ENCODE data around the gene TTYH3.
"Not testable (repeated sequence)": the region's sequence is repeated elsewhere in the genome, so short reads cannot be mapped to it uniquely, and the experiment has no call there.

TTYH3 gene

DNA sequence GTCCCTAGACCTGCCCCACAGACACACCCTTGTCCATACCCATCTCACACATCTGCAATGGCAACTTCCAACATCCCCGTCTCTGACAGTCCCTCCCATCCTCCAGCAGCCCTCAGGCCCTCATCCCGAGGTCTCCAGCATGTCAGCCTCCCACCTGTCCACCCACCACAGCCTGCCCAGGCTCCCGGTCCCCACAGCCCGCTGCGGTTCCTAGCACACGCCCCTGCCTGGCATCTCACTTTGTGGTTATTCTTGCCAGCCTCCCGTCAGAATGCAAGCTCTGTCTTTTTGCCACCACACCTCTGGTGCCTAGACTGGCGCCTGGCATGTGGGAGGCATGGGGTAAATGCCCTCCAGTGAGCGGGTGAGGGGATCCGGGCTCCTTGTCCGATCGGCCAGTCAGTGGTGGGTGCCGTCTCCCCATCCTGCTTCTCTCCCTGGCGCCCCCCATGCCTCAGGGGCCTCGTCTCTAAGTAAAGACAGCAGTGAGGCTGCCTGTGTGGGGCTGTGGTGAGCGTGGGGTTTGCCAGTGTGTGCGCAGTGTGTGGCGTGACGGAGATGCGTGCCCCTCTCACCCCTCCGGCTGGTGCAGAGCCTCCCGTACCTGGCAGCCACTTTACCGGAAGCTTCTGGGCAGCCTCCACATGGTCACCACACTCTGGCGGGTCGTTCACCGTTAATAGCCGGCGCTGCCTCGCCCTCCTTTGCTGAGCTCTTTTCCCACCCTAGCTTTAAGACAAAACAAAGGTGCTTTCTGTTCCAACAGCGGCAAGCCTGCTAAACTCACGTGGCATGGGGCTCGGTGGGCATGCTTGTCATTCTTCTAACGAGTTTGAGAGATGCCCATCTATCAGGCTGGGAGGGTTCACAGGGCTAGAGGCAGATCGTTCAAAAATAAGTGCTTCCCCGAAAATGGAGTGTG, 28.5 kb upstream of the TTYH3 start:
- no peak for DNase-seq (ENCODE audit: low read depth)

DNA sequence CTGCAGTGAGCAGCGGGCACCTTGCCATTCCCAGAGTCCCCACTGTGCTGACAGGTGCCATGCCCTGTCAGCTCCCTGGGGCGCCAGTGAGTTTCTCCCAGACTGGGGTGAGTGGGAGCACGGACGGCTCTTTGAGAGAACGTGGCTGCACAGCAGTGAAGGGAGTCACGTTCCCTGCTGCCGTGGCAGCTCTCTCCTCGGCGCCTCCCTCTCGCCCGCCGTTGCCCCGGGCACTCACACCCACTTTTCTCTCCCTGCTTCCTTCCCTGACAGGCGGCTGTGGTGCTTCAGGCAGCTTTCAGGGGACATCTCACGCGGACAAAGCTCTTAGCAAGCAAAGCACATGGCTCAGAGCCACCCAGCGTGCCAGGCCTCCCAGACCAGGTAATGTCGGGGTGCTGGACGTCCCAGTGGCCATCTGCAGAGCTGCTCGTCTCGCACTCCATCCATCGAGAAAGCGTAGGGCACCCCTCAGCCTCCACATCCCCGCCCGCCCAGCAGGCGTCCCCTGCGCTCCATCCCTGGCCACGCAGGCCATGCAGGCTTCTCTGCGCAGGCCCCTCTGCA, 27.1 kb upstream of the TTYH3 start:
- DNase-seq (ENCODE audit: low read depth): no peak

DNA sequence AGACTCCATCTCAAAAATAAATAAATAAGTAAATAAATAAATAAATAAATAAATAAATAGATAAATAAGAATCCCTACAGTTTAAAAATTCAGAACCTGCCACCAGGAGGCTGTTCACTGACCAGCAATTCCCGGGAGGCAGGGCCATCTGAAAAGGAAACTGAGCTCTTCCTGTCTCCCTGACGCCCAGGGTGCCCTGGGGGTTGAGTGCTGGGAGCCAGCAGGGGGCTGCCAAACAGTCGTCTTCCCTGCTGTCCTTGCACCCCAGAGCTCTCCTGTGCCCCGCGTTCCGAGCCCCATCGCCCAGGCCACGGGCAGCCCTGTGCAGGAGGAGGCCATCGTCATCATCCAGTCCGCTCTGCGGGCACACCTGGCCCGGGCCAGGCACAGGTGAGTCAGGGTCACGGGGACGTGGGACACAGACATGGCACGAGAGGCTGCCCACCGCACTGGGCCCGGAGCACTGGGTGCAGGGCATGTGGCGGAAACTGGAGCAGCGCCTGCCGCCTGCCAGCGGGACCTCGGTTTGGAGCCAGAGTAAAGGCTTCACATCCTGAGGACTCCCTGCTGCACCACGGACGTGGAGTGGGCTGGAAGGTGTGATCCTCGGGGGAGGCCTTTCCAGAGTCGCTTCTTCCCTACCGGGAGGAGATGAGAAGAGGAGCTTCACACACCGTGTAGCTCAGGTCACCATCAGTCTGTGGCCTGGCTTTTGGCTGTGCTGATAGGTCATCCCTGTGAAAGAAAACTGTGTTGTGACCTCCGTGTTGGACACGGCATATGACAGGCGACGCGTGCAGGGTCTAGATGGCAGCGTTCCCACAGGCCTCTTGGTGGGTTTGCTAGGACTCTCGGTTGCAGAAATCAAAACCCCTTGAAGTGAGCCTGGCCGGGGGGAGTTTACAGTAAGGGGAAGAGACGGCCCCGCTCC, 25.9 kb upstream of the TTYH3 start:
- DNase-seq (ENCODE audit: low read depth): no peak

DNA sequence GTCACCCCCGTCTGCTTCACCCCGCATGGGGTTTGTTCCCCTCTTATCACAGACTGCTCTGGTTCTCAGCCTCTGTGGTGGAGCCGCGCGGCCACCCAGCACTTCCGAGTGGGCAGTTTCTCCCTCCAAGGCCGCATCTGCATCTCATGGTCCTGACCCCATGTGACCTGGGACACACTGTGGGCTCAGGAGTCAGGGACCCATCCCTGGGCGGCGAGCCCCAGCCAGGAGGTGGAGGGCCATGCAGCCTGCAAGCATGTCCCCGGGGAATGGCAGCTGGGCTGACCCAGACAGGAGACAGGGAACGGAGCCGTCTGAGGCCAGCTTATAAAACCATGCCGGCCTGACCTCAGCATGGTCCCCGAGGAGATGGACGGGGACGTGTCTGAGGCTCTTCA, 25.2 kb upstream of the TTYH3 start:
- no peak for DNase-seq (ENCODE audit: low read depth)

DNA sequence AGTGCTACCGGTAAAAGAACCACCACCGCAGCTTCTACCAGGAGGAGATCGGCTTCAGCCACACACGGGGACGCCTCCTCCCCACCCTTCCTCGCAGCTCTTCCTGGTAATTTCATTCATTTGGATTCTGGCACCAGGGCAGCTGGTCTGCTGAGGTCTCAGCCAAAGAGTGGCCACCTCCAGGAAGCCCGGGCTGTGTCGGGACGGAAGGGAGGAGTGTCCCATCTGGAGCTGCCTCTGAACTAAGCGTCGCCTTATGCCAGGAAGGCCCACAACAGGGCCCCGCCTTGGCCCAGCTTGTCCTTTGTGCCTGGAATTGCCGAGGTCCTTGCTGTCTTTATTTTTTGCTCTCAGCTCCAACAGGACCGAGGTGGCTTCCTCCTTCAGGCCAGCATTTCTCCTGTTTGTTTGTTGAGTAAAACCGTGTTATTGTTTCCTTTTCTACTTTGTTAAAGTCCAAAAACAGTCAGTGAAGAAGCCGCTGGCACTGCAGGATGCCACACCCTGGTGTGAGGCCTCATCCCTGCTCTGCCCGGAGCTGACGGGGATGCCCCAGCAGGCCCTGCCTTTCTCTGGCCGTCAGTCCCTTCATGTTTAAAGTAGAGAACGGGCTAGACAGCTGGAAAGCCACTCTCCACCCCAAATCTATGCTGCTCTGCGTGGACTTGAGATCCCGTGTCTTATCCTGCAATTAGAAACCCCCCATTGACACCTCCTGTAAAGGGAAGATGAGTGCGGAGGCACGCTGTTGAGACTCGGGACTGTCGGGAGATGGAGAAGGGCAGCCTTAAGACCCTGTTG, 24.5 kb upstream of the TTYH3 start:
- DNase-seq (ENCODE audit: low read depth): no peak

DNA sequence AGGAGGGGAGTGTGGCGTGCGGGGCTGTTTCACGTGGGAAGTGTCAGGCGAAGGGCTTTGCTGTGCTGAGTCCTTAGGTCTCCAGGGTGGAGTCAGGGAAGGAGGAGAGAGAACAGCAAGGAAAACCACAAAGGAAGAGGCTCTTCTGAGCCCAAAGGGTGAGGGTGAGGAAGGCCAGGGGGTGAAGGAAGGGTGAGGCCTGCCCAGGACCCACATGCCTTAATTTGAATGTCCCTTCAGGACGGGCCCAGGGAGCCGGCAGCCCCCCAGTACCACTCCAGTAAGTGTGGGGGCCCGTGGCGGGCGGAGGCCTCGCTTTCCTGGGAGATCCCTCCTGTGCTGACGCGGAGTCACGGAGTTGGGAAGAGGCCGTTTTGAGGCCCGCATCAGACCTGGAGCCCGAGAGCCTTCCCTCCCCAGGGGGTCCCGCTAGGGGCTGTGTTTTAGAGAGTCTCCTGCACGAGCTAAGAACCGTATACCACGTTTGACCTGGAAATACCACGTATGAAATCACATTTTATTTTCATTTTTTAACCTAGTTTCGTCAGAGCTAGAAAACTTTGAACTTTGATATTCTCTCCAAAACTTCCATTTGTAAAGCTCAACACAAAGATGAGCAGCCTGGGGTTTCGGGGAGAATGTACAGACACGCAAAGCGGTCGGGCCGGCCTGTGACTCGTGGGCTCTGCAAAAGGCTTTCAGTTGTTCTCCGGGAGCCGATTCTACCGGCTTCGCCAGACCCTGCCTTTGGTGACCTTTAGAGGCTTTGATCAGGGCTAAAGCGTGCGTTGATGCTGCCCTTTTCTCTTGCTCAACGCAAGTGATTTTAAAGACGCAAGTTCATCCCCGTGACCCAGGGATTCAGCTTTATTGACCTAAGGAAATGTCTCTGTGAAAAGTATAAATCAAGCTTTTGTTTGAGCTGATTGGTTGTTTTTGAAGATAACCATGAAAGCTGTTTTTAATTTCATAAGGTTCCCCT, 23.6 kb upstream of the TTYH3 start:
- DNase-seq (ENCODE audit: low read depth): no peak

DNA sequence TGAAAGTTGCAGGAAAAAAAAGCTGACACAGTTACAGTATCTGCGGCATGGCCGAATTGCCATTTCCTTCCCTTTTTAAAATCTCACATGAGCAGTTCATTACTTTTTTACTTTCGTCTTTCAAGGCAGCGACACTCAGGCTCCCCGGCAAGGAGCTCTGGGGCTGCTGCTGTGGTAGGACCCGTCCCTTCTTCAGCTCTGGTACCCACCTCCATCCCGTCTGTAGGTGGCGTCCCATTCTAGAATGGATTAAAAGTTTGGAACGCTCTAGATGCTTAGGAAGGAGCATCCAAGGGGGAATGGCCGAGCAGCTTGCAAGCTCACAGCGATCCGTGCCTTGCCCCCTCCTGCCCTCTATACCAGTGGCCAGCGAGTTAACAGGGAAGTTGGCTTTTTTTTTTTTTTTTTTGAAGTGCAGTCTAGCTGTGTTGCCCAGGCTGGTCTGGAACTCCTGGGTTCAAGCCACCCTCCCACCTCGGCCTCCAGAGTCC, 22.8 kb upstream of the TTYH3 start:
- DNase-seq (ENCODE audit: low read depth): no peak

DNA sequence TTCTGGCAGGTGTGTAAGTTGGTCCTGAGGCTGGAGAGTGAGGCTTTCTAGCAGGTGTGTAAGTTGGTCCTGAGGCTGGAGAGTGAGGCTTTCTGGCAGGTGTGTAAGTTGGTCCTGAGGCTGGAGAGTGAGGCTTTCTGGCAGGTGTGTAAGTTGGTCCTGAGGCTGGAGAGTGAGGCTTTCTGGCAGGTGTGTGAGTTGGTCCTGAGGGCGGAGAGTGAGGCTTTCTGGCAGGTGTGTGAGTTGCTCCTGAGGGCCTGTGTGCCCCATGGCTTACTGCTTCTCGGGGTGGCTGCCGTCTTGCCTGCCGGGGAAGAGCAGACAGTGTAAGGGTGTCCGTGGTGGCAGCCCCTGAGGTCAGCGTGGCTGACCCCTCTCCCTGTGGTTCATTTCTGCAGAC, 22.1 kb upstream of the TTYH3 start:
- not testable (repeated sequence) for DNase-seq (ENCODE audit: low read depth)

DNA sequence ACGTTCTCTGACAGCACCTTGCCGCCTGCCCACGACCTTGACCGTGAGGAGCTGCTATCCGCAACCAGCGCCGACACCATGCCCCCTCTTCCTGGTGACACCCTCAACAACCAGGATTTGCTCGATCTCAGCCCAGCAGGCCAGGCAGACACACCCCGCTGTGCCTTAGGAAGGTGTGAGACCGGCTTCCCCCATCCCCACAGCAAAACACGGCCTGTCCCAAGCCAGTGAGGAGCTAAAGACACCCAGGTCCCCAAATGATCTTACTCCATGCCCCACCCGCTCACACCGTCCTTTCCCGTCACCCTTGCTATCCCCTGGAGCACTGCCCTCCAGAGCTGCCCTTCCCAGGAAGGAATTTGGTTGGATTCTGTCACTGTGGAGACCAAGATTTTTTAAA, 21.3 kb upstream of the TTYH3 start:
- no peak for DNase-seq (ENCODE audit: low read depth)

DNA sequence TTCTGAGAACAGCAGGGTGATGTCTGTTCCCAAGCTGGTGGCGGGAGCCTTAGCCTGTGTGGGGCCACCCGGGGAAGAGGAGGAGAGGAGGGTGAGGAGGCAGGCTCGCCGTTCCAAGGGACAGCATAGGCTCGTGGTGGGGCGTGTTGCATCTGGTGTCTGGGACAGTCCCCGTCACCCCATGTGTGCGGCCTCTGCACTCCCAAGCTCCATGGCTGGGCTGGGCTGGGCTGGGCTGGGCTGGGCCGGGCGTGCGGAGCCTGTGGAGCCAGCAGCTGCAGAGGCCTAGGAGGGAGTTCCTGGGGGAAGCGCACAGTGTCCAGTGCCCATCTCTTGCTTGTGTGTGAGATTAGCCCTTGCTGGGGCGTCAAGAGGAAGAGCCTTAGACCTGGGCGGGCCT, 20.9 kb upstream of the TTYH3 start:
- no peak for DNase-seq (ENCODE audit: low read depth)

DNA sequence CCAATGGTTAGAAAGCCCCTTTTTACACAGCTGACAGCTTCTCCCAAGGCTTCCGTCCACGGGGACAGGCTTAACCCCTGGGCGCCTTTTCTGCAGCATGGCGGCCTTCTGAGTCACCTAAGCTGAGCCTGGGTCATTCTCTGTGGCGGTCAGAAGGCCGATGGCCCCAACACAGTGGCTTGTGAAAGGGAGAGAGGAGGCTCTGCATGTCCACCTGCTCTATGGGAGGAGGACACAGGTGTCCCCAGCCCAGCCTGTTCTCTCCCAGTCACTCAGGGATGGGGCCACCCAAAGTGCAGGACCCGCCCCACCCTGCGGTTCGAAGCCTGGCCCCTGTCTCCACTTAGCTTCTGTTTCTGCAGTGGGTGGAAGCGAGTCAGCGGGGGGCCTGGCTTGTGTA, 20.4 kb upstream of the TTYH3 start:
- no peak for DNase-seq (ENCODE audit: low read depth)

DNA sequence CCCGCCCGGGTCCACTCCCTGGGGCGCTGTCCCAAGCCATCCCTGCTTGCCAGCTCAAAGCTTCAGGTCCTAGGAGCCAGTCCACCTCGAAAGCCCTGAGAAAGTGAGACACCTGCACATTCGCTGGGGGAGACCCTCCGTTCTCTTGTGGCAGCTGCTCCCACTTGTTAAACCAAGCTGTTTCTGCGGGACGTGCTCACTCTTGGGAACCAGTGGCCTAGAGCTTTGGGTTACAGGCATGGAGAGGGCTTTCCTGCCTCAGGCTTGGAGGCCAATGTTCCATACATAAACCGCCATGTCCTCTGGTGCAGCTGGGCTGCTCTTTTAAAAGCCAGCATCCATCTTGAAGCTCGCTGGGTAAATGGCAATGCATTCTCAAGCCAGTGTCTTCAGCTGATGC, 19.9 kb upstream of the TTYH3 start:
- DNase-seq (ENCODE audit: low read depth): no peak

DNA sequence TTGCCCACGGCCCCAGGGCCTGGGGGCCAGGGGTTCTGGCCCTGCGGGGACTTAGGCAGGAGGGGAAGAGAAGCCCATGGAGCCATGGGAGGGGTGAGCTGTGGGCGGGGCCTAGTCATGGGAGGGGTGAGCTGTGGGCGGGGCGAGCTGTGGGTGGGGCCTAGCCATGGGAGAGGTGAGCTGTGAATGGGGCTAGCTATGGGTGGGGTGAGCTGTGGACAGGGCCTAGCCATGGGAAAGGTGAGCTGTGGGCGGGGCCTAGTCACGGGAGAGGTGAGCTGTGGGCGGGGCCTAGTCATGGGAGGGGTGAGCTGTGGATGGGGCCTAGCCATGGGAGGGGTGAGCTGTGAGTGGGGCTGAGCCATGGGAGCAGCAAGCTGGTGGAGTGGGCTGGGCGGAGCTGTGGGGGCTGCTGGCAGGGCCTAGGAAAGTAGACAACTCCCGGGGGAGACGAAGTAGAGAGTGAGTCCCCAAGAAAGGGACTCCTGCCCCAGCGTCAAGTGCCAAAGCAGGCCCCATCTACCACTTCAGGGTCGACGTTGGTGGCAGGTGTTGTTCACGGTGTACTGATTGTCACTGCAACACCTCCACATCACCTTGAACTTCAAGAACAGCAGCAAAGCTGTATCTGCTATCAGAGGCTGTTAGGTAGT, 19.2 kb upstream of the TTYH3 start:
- no peak for DNase-seq (ENCODE audit: low read depth)

DNA sequence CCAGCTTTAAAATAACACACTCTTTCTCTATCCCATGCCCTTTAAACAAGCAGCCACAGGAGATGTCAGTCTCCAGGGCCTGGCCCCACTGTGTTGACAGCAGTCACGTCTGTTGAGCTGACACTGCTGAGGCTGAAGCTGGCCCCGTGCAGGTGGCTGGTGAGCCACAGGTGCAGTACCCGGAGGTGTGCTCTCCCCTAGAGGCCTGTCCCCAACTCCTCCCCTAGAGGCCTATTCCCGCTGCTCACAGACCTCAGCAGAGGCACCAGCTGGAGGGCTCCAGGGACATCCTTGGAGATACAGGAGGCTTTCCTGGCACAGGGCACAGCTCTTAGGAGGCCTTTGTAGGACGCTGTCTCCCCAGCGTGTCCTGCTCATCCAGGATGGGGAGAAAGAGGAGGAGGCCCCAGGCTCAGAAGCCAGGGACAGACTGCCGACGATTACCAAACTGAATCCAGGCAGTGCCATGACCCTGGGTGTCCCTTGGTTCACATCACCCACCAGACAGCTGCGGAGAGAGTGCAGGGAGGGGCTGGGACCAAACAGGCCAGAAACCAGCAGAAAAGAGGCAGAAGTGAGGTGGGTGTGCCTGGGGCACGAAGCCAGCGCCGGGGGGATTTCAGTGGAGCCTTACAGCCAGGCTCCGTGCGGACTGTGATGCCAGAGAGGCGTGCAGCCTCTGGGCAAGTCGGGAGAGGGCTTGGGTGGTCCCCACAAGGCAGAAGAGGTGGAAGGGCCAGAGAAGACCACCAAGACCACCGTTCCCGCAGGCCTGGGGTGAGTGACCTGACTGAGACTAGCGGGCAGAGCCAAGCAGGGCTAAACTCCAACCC, 18.5 kb upstream of the TTYH3 start:
- no peak for DNase-seq (ENCODE audit: low read depth)

DNA sequence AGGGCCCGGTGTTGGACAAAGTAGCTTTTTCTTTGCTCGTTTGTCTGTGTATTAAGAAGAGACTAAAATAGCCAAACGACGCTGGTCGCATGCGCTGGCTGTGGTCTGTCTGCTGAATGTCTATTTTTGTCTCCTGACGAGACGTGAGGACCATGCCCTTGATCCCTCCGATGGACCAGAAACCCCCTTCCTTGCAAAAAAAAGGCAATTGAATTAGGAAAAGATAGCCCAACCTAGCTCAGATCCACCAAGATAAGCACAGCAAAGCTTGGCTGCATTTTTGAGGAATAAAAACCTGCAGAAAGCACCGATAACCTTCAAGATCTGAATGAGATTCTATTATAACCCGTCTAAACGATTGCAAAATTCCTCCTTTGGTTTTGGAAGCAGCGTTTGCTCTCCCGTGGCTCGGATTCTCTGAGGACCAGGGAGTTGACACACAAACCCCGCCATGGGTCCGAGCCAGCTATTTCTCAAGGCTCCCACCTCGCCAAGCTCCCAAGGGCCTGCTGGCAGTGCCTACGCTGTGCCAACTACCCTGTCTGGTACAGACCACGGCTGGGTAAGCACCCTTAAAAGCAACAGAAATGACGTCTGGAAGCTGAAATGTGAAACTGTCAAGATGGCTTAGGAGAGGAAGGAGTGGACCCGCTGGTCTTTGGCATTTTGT, 17.7 kb upstream of the TTYH3 start:
- no peak for DNase-seq (ENCODE audit: low read depth)

DNA sequence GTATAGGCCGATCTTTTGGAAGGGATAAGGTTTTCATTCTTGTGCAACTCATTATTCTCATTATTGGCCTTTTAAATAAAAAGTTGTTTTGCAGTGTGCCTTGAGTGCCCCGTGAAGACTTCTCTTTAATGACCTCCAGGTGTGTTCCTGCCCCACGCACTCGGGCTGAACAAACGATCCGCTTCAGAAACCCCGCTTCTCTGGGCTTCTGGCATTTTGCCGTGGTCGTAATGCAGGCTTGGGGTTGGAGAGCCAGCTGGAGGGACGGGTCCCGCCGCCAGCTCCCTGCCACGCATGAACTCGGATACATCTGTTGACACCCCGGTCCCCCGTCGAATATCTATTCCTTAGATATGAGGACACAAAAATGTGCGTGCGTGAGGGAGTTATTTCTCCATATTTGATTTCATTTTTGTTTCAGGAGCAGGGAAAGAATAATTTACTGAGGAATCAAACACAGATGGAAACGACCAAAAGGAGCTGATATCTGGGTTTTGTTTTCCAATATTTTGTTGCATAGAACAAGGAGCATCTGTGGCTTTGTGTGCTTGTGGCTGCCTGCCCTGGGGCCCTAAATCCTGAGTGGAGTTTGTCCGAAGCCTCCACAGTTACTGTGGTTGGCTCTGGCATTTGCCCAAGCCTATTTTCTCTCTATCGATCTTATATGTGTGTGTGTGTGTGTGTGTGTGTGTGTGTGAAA, 17.0 kb upstream of the TTYH3 start:
- DNase-seq (ENCODE audit: low read depth): no peak

DNA sequence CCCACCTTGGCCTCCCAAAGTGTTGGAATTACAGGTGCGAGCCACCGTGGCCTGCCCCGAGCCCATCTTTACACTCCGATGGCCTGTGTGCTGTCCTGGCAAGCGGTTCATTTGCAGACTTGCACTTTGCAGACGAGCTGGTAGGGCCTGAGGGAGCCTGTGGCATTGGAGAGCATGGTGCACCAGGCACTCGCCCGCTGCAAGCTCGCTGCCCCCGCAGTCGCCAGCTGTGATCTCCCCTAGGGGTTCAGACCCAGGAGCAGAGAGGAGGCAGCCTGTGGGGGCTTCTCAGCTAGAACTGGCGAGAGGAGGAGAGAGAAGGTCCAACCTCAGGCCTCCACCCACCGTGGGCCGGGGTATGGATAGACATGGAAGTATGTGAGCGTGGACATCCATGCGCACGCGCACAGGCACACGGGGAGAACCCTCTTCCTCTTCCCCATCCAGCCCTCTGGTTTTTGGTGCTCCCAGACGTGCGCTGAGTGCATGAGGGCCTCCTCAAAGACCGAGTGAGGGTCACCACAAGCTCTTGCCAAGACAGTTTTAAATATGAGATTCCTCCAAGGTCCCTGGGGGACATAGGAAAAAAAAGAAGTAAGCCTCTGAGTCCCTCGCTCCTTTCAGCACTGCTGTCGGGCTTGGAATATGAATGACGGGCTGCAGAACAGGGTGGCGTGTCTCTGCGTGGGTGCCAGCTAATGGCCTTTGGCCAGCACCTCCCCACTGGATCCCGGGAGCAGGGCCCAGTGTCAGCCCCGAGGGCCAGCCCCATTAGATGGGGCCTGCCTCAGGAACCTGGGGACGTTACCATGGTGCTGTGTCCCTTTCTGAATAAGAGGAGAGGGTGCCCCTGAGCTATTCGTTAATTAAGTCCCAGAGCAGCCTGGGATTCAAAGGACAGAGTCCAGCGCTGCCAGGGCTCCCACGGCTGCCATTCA, 15.1 kb upstream of the TTYH3 start:
- DNase-seq (ENCODE audit: low read depth): no peak

All from stimulated activated CD8-positive, alpha-beta memory T cell treated with anti-CD3 and anti-CD28 coated beads, Interleukin-4, amount 100 ng/mL, for 24 hours (primary cell).